ENCODE measurements around the gene GLMP. TPM values are rescaled to one million over a fixed set of nuclear protein-coding genes. Genes with fewer than 3 reads are reported as not detected.
A peak's percentile ranks its signal among the peaks of the same experiment; 100 is the strongest.

The GLMP gene
- total and polyA plus RNA-seq, 2 of the 13 experiments (the other 11 are each of a cell fraction or from before 2014, with no cell fraction given) = 44.6 to 75.8 TPM

- Histone ChIP-seq H3K79me2 (ENCODE audit: insufficient read depth, low read length) (peaks cover 36% of the 10 kb centered on the region), H2AFZ (ENCODE audit: low read length) (no peak overlapping the region), H3K36me3 (replicated peaks in 1 of 2; ENCODE audit: control insufficient read depth in 1 of 2, insufficient read depth in 2 of 2, low read length in 2 of 2) (peaks cover 3 to 9% of the 10 kb centered on the region in 2 experiments; a peak in 4 of 5 replicates), H3K4me2 (ENCODE audit: low read depth, low read length) (no peak overlapping the region), H3K27ac (ENCODE audit: extremely low read length, insufficient read depth, low read length) (no peak overlapping the region), H3K9me3 (ENCODE audit: low read length) (no peaks in the 10 kb centered on the region), H3K4me3 (replicated peaks in 1 of 3; ENCODE audit: insufficient read depth in 1 of 3, low read depth in 2 of 3, low read length in 3 of 3) (no peak overlapping the region), H4K20me1 (ENCODE audit: insufficient read depth, low read length) (peaks cover 14% of the 10 kb centered on the region), H3K27me3 (ENCODE audit: control insufficient read depth in 1 of 2, insufficient read depth in 2 of 2, low read length in 2 of 2) (no peaks in the 10 kb centered on the region; a peak in 1 of 5 replicates), H3K9ac (ENCODE audit: insufficient read depth, low read depth, low read length) (no peak overlapping the region), H3K4me1 (ENCODE audit: insufficient read depth, low read length) (peaks cover 32% of the 10 kb centered on the region)
- FAIRE-seq (no peak), DNase-seq (ENCODE audit: low spot score) (no peak), ATAC-seq (no peak)
- intact Hi-C loops (cut with micrococcal nuclease; ENCODE audit: unreplicated experiment) (no loop called here), in situ Hi-C loops (cut with HindIII; ENCODE audit: extremely low pct_ligation_motif_present, low pct_unique_long_range_greater_than_20kb) (no loop called here)
- TF ChIP-seq RARA (CRISPR knock-in tag; IDR thresholded peaks at IDR 0.05) (no peak), ZNF557 (CRISPR knock-in tag; IDR thresholded peaks at IDR 0.05) (no peak), MAX (IDR thresholded peaks at IDR 0.05) (no peak), POLR2A (IDR thresholded peaks at IDR 0.05; ENCODE audit: insufficient read depth in 1 of 2, low read depth in 2 of 2, low read length in 2 of 2) (0 out of 4 replicates have a peak, but pooled peaks of 1 of the 2 experiments have one; percentile 19)
- ChIA-PET POLR2A (interaction anchor here (7.1 kb wide), 1 partner anchor 10 kb away, joined by 115 read pairs; the partner anchor contains the start of genes GLMP and VHLL), CTCF (ENCODE audit: low intra/inter-chr PET ratio, low total read pairs) (no interaction called here)
- 84% methylated on average over 4 of the region's 4 CpGs for WGBS (ENCODE audit: low lambda C conversion rate)
- no TSS peak for BruUV-seq (replicated peaks)
Measured at GRCh38 chr1:156284757-156285156, 10.7 kb downstream of the GLMP start.

- DNase-seq (ENCODE audit: low spot score) (no peak), FAIRE-seq (no peak), ATAC-seq (no peak)
- Histone ChIP-seq H3K27me3 (ENCODE audit: control insufficient read depth in 1 of 2, insufficient read depth in 2 of 2, low read length in 2 of 2) (no peaks in the 10 kb centered on the region; a peak in 1 of 5 replicates), H4K20me1 (ENCODE audit: insufficient read depth, low read length) (peaks cover 14% of the 10 kb centered on the region), H3K4me2 (ENCODE audit: low read depth, low read length) (peak within 1 kb of the TSS; percentile 86), H3K4me1 (ENCODE audit: insufficient read depth, low read length) (peaks cover 33% of the 10 kb centered on the region), H3K9me3 (ENCODE audit: low read length) (no peaks in the 10 kb centered on the region), H3K4me3 (replicated peaks in 1 of 3; ENCODE audit: insufficient read depth in 1 of 3, low read depth in 2 of 3, low read length in 3 of 3) (peak within 1 kb of the TSS; percentile 71 to 95 (median 87)), H2AFZ (ENCODE audit: low read length) (peak within 1 kb of the TSS; percentile 77), H3K36me3 (replicated peaks in 1 of 2; ENCODE audit: control insufficient read depth in 1 of 2, insufficient read depth in 2 of 2, low read length in 2 of 2) (peaks cover 3 to 15% of the 10 kb centered on the region in 2 experiments; a peak in 4 of 5 replicates), H3K9ac (ENCODE audit: insufficient read depth, low read depth, low read length) (peak within 1 kb of the TSS; percentile 96), H3K27ac (ENCODE audit: extremely low read length, insufficient read depth, low read length) (peak within 1 kb of the TSS; percentile 78), H3K79me2 (ENCODE audit: insufficient read depth, low read length) (peaks cover 43% of the 10 kb centered on the region)
- CTCF ChIA-PET (ENCODE audit: low intra/inter-chr PET ratio, low total read pairs) = no interaction called here
- WGBS (ENCODE audit: low lambda C conversion rate) = 93% methylated on average over 7 of the region's 7 CpGs
- TF ChIP-seq PPARG (CRISPR knock-in tag; conservative IDR thresholded peaks at IDR 0.05) (no peak), PLSCR1 (CRISPR knock-in tag; IDR thresholded peaks at IDR 0.05; ENCODE audit: borderline replicate concordance) (no peak), NCOR1 (IDR thresholded peaks at IDR 0.05; ENCODE audit: borderline replicate concordance, low read length) (no peak), MBNL3 (CRISPR knock-in tag; conservative IDR thresholded peaks at IDR 0.05) (no peak), HDAC6 (IDR thresholded peaks at IDR 0.05; ENCODE audit: low read depth, low read length) (no peak), ZNF317 (CRISPR knock-in tag; IDR thresholded peaks at IDR 0.05) (no peak), NBN (conservative IDR thresholded peaks at IDR 0.05) (no peak), ZNF451 (CRISPR knock-in tag; IDR thresholded peaks at IDR 0.05) (no peak), CREM (IDR thresholded peaks at IDR 0.05) (no peak), CREM (CRISPR knock-in tag; IDR thresholded peaks at IDR 0.05) (no peak), ARHGAP35 (CRISPR knock-in tag; IDR thresholded peaks at IDR 0.05; ENCODE audit: borderline replicate concordance) (no peak)
- TF ChIP-seq, protein P1, sequence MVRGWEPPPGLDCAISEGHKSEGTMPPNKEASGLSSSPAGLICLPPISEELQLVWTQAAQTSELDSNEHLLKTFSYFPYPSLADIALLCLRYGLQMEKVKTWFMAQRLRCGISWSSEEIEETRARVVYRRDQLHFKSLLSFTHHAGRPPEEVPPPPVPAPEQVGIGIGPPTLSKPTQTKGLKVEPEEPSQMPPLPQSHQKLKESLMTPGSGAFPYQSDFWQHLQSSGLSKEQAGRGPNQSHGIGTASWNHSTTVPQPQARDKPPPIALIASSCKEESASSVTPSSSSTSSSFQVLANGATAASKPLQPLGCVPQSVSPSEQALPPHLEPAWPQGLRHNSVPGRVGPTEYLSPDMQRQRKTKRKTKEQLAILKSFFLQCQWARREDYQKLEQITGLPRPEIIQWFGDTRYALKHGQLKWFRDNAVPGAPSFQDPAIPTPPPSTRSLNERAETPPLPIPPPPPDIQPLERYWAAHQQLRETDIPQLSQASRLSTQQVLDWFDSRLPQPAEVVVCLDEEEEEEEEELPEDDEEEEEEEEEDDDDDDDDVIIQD (CRISPR knock-in tag; IDR thresholded peaks at IDR 0.05; ENCODE audit: low read depth) = no peak
- in situ Hi-C loops (cut with HindIII; ENCODE audit: extremely low pct_ligation_motif_present, low pct_unique_long_range_greater_than_20kb) = no loop called here
- intact Hi-C loops (cut with micrococcal nuclease; ENCODE audit: unreplicated experiment) = no loop called here
- no TSS peak for BruUV-seq (replicated peaks)
- POLR2A ChIA-PET = interaction anchor here (1.9 to 7.1 kb wide), 3 partner anchors 11 to 88 kb away, joined by 6 to 115 read pairs (median 9); partner anchors contain the start of genes GLMP and VHLL
Measured at GRCh38 chr1:156284112-156284511, 11.4 kb downstream of the GLMP start, which contains the start of gene TMEM79. Gene TMEM79 (plus strand): TSS chr1:156284325. CDS start chr1:156285227, 902 bp downstream.
